ENCODE measurements around the gene TUBA3E.
"Not testable (repeated sequence)": the region's sequence is repeated elsewhere in the genome, so short reads cannot be mapped to it uniquely, and the experiment has no call there.

TUBA3E gene

GRCh38 chr2:130162968-130163367 is 35.3 kb downstream of the TUBA3E start:
- DNase-seq = no peak

GRCh38 chr2:130162486-130162885 is 35.8 kb downstream of the TUBA3E start:
- DNase-seq = not testable (repeated sequence)

GRCh38 chr2:130160838-130161705 is 37.2 kb downstream of the TUBA3E start:
- peak in 17 of 56 donors; percentile 6 to 63 (median 35) for DNase-seq

GRCh38 chr2:130160131-130160530 is 38.1 kb downstream of the TUBA3E start:
- no peak for DNase-seq

GRCh38 chr2:130159376-130159775 is 38.9 kb downstream of the TUBA3E start:
- DNase-seq = not testable (repeated sequence)

- DNase-seq = no peak
Measured at GRCh38 chr2:130158631-130159030, 39.6 kb downstream of the TUBA3E start.

GRCh38 chr2:130157825-130158514 is 40.3 kb downstream of the TUBA3E start:
- not testable (repeated sequence) for DNase-seq

GRCh38 chr2:130157354-130157753 is 40.9 kb downstream of the TUBA3E start:
- not testable (repeated sequence) for DNase-seq

- DNase-seq = no peak
Measured at GRCh38 chr2:130156624-130157004, 41.6 kb downstream of the TUBA3E start.

GRCh38 chr2:130155956-130156623 is 42.1 kb downstream of the TUBA3E start:
- peak in 16 of 56 donors; percentile 11 to 48 (median 30) for DNase-seq

GRCh38 chr2:130154773-130155765 is 43.2 kb downstream of the TUBA3E start:
- DNase-seq = no peak

GRCh38 chr2:130154423-130154770 is 43.8 kb downstream of the TUBA3E start:
- not testable (repeated sequence) for DNase-seq

- not testable (repeated sequence) for DNase-seq
Measured at GRCh38 chr2:130153721-130154422, 44.4 kb downstream of the TUBA3E start.

- DNase-seq = no peak
Measured at GRCh38 chr2:130152816-130153595, 45.2 kb downstream of the TUBA3E start.

GRCh38 chr2:130152136-130152815 is 46.0 kb downstream of the TUBA3E start:
- DNase-seq = peak in 4 of 56 donors; percentile 15 to 48 (median 24)

GRCh38 chr2:130151145-130151512 is 47.1 kb downstream of the TUBA3E start:
- DNase-seq = not testable (repeated sequence)

- no peak for DNase-seq
Measured at GRCh38 chr2:130150181-130151144, 47.8 kb downstream of the TUBA3E start.
